ENCODE data around the gene ARL9. TPM values are rescaled to one million over a fixed set of nuclear protein-coding genes. Genes with fewer than 3 reads are reported as not detected.

ARL9 gene
- total RNA-seq, 1 donor from 2014 or later, result 0.57 TPM

DNA sequence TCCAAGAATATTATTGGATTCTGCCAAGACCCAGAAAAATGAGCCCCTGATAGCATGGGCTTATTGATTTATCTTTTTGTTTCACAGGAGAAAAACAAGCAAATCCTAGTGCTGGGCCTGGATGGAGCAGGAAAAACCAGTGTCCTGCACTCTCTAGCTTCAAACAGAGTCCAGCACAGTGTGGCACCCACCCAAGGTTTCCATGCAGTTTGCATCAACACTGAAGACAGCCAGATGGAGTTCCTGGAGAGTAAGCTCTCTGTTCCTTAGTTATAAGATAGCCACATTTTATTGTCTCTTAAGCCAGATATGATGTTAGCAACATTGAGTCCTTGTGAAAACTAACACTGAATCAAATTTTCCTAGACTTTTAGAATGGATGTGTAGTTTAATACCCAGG lies 5.5 kb downstream of the ARL9 start:
- no peaks in the 10 kb centered on the region for H3K9me3 Mint-ChIP-seq (ENCODE audit: low read depth)
- no peak overlapping the region for H3K27ac Mint-ChIP-seq (ENCODE audit: unreplicated experiment)
- H3K4me3 Mint-ChIP-seq (ENCODE audit: unreplicated experiment), result no peak overlapping the region
- H3K36me3 Mint-ChIP-seq (ENCODE audit: low read depth), result no peaks in the 10 kb centered on the region
- peaks cover 2% of the 10 kb centered on the region for H3K27me3 Mint-ChIP-seq (ENCODE audit: low read depth)
- no peak for DNase-seq (ENCODE audit: low spot score)
- TF ChIP-seq, protein P1, sequence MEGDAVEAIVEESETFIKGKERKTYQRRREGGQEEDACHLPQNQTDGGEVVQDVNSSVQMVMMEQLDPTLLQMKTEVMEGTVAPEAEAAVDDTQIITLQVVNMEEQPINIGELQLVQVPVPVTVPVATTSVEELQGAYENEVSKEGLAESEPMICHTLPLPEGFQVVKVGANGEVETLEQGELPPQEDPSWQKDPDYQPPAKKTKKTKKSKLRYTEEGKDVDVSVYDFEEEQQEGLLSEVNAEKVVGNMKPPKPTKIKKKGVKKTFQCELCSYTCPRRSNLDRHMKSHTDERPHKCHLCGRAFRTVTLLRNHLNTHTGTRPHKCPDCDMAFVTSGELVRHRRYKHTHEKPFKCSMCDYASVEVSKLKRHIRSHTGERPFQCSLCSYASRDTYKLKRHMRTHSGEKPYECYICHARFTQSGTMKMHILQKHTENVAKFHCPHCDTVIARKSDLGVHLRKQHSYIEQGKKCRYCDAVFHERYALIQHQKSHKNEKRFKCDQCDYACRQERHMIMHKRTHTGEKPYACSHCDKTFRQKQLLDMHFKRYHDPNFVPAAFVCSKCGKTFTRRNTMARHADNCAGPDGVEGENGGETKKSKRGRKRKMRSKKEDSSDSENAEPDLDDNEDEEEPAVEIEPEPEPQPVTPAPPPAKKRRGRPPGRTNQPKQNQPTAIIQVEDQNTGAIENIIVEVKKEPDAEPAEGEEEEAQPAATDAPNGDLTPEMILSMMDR (IDR thresholded peaks at IDR 0.05), result no peak
- H3K4me1 Mint-ChIP-seq (ENCODE audit: low read depth), result peaks cover 8% of the 10 kb centered on the region

DNA sequence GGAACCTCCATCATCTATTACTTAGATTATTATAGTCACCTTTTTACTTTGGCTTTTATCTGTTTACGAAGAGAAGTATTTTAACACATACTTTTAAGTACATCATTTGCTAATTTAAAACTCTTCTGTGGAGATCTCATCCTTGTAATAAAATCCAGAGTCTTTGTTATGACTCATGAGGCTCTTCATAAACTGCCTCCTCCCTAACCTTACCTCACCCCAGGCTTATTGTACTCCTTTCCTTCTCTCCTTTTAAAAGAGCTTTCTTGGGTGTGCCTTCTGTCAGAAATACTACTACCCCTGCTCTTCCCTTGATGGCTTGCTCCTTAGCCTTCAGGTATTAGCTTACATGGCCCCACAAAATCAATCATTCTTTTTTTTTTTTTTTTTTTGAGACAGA lies 6.6 kb downstream of the ARL9 start:
- H3K4me1 Mint-ChIP-seq (ENCODE audit: low read depth), result no peaks in the 10 kb centered on the region
- TF ChIP-seq, protein P1 (IDR thresholded peaks at IDR 0.05), result no peak
- DNase-seq (ENCODE audit: low spot score), result no peak
- H3K9me3 Mint-ChIP-seq (ENCODE audit: low read depth), result no peaks in the 10 kb centered on the region
- peaks cover 4% of the 10 kb centered on the region for H3K27me3 Mint-ChIP-seq (ENCODE audit: low read depth)
- no peak overlapping the region for H3K27ac Mint-ChIP-seq (ENCODE audit: unreplicated experiment)
- no peak overlapping the region for H3K4me3 Mint-ChIP-seq (ENCODE audit: unreplicated experiment)
- H3K36me3 Mint-ChIP-seq (ENCODE audit: low read depth), result no peaks in the 10 kb centered on the region

DNA sequence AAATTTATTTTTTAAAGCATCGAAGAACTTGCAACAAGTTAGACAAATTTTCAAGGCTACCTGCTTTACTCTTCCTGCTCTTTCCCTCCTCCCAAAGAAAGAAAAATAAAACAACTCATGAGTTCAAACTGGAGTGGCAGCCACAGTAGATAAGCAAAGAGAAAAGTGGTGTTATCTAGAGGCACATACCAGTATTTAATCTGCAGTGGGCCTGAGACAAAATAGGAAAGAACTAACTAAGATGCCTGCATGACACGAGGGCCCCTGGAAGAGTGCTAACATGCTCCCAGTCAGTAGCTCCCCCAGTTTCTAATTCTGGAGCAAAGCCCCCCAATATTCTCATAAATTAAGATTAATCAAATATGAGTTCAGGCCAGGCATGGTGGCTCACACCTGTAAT lies 7.9 kb downstream of the ARL9 start:
- no peak overlapping the region for H3K4me3 Mint-ChIP-seq (ENCODE audit: unreplicated experiment)
- H3K27me3 Mint-ChIP-seq (ENCODE audit: low read depth), result peaks cover 4% of the 10 kb centered on the region
- DNase-seq (ENCODE audit: low spot score), result no peak
- TF ChIP-seq, protein P1 (IDR thresholded peaks at IDR 0.05), result no peak
- H3K9me3 Mint-ChIP-seq (ENCODE audit: low read depth), result no peaks in the 10 kb centered on the region
- no peak overlapping the region for H3K27ac Mint-ChIP-seq (ENCODE audit: unreplicated experiment)
- H3K36me3 Mint-ChIP-seq (ENCODE audit: low read depth), result no peaks in the 10 kb centered on the region
- H3K4me1 Mint-ChIP-seq (ENCODE audit: low read depth), result no peaks in the 10 kb centered on the region

DNA sequence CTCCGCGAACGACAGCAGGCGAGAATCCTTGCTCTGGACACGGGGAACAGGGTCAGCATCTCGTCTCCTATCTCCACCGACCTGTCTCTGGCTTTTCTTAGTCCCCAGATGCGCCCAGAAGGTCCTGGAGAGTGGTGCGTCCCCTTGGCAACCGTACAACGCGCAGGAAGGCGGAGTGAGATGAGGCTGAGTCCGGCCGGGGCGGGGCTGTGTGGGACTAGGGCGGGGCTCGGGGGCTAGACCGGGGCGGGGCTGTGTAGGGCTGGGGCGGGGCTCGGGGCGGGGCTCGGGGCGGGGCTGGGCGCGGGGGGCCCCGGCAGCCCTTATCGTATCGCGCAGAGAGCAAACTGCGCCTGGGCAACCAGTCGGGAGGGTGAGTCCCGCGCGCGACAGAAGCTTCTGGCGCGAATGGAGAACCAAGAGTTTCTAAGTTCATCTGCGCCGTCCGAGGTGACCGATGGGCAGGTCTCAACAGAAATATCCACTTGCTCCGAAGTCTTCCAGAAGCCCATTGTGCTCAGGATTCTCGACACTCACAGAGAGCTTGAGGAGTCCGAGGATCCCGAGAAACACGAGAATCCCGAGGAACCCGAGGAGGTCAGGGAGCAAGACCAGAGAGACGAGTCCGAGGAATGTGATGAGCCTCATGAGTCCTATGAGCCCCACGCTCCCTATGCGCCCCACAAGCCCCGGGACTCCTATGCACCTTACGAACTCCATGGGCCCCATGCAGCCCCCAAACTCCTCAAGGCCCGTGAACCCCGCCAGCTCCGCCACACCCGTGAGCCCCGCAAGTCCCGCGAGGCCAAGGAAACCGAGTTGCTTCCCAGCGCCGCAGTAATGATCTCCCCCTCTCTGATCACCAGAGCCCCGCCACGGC lies 24.9 kb downstream of the ARL9 start:
- H3K9me3 Mint-ChIP-seq (ENCODE audit: low read depth), result no peaks in the 10 kb centered on the region
- no peak overlapping the region for H3K27ac Mint-ChIP-seq (ENCODE audit: unreplicated experiment)
- DNase-seq (ENCODE audit: low spot score), result no peak
- no peak overlapping the region for H3K4me3 Mint-ChIP-seq (ENCODE audit: unreplicated experiment)
- TF ChIP-seq, protein P1 (IDR thresholded peaks at IDR 0.05), result no peak
- peaks cover 2% of the 10 kb centered on the region for H3K27me3 Mint-ChIP-seq (ENCODE audit: low read depth)
- H3K4me1 Mint-ChIP-seq (ENCODE audit: low read depth), result no peaks in the 10 kb centered on the region
- peaks cover 1% of the 10 kb centered on the region for H3K36me3 Mint-ChIP-seq (ENCODE audit: low read depth)

DNA sequence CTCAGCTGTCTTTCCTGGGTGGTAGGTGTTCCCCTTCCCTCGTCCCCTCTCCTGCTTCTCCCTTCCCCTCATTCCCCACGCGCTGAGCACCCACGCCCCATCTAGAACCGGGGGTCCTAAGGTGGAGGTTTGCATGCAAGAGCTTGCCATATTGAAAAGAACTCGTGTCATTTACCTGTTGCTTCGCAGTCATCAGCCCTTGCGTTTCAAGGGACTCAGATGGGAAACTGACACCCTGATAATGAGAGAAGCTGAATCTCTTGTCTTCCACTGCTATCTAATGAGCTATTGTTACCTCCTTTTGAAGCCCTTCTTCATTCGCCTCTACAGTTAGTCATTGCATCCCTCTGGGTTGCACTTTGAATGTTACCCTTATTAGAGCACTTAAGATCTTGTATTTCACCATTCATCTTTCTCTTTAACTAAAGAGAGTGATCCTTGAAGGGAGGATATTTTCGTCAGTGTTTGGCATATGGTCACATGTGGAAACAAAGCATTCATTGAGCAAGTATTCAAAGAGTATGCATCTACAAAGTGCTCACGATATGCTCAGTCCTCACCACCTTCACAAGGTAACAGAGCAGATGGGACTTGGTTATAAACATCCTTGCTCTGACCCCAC lies 25.7 kb downstream of the ARL9 start:
- TF ChIP-seq, protein P1 (IDR thresholded peaks at IDR 0.05), result no peak
- no peak overlapping the region for H3K4me3 Mint-ChIP-seq (ENCODE audit: unreplicated experiment)
- H3K4me1 Mint-ChIP-seq (ENCODE audit: low read depth), result no peaks in the 10 kb centered on the region
- H3K27me3 Mint-ChIP-seq (ENCODE audit: low read depth), result peaks cover 2% of the 10 kb centered on the region
- no peaks in the 10 kb centered on the region for H3K9me3 Mint-ChIP-seq (ENCODE audit: low read depth)
- H3K27ac Mint-ChIP-seq (ENCODE audit: unreplicated experiment), result no peak overlapping the region
- no peak for DNase-seq (ENCODE audit: low spot score)
- peaks cover 1% of the 10 kb centered on the region for H3K36me3 Mint-ChIP-seq (ENCODE audit: low read depth)

Data from chondrocyte (in vitro differentiated cells).